HG02852 (cell line): ENCODE results near the gene TPPP.

Experiments
- ATAC-seq: cut with Tn5 transposase; IDR thresholded peaks from one replicate; pipeline ENCODE4 v1.9.1; 2021; ENCODE audit warnings: mild to moderate bottlenecking, moderate library complexity; ENCODE audit not compliant: unreplicated experiment

The TPPP gene

GRCh38 chr5:647727-648126 lies 45.4 kb downstream of the TPPP start:
- ATAC-seq = no peak

GRCh38 chr5:647311-647710 lies 45.8 kb downstream of the TPPP start:
- ATAC-seq = no peak

GRCh38 chr5:646396-647201 lies 46.6 kb downstream of the TPPP start:
- no peak for ATAC-seq

GRCh38 chr5:645421-645820 lies 47.7 kb downstream of the TPPP start:
- no peak for ATAC-seq

- ATAC-seq = no peak
Measured at GRCh38 chr5:644971-645370, 48.2 kb downstream of the TPPP start.

- ATAC-seq = peak; percentile 10
Measured at GRCh38 chr5:644509-644908, 48.6 kb downstream of the TPPP start.

GRCh38 chr5:643811-644271 lies 49.3 kb downstream of the TPPP start:
- ATAC-seq = peak; percentile 81

- peak; percentile 28 for ATAC-seq
Measured at GRCh38 chr5:643351-643801, 49.8 kb downstream of the TPPP start.

- ATAC-seq = no peak
Measured at GRCh38 chr5:642481-642880, 50.7 kb downstream of the TPPP start.

- no peak for ATAC-seq
Measured at GRCh38 chr5:641331-641765, 51.8 kb downstream of the TPPP start.

- ATAC-seq = no peak
Measured at GRCh38 chr5:640461-641330, 52.5 kb downstream of the TPPP start.

GRCh38 chr5:639584-640213 lies 53.5 kb downstream of the TPPP start:
- ATAC-seq = no peak

- no peak for ATAC-seq
Measured at GRCh38 chr5:639253-639530, 54.0 kb downstream of the TPPP start.

- ATAC-seq = no peak
Measured at GRCh38 chr5:638501-639252, 54.5 kb downstream of the TPPP start.

GRCh38 chr5:637581-638450 lies 55.3 kb downstream of the TPPP start:
- no peak for ATAC-seq

- no peak for ATAC-seq
Measured at GRCh38 chr5:636951-637350, 56.2 kb downstream of the TPPP start.

- no peak for ATAC-seq
Measured at GRCh38 chr5:635306-636055, 57.7 kb downstream of the TPPP start.

GRCh38 chr5:634191-634590 lies 59.0 kb downstream of the TPPP start:
- ATAC-seq = no peak

- ATAC-seq = no peak
Measured at GRCh38 chr5:633501-633955, 59.6 kb downstream of the TPPP start.
